ENCODE results near the gene HSPA12B. TPM values are rescaled to one million over a fixed set of nuclear protein-coding genes. Genes with fewer than 3 reads are reported as not detected.

HSPA12B gene
- total RNA-seq, 2 donors from 2014 or later: 1.5 to 1.7 TPM

GRCh38 chr20:3693376-3693775 lies 39.1 kb upstream of the HSPA12B start:
- Histone ChIP-seq H3K4me1 (no peaks in the 10 kb centered on the region), H3K27ac (no peak overlapping the region), H3K9me3 (no peaks in the 10 kb centered on the region), H3K4me3 (no peak overlapping the region), H3K27me3 (no peaks in the 10 kb centered on the region), H3K36me3 (no peaks in the 10 kb centered on the region), H3K9ac (ENCODE audit: low read depth in 2 of 2, low read length in 2 of 2) (no peak overlapping the region)
- DNase-seq: no peak
- intact Hi-C loops (cut with DNase I): no loop called here
- TF ChIP-seq, protein P1, sequence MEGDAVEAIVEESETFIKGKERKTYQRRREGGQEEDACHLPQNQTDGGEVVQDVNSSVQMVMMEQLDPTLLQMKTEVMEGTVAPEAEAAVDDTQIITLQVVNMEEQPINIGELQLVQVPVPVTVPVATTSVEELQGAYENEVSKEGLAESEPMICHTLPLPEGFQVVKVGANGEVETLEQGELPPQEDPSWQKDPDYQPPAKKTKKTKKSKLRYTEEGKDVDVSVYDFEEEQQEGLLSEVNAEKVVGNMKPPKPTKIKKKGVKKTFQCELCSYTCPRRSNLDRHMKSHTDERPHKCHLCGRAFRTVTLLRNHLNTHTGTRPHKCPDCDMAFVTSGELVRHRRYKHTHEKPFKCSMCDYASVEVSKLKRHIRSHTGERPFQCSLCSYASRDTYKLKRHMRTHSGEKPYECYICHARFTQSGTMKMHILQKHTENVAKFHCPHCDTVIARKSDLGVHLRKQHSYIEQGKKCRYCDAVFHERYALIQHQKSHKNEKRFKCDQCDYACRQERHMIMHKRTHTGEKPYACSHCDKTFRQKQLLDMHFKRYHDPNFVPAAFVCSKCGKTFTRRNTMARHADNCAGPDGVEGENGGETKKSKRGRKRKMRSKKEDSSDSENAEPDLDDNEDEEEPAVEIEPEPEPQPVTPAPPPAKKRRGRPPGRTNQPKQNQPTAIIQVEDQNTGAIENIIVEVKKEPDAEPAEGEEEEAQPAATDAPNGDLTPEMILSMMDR (IDR thresholded peaks at IDR 0.05): no peak

- TF ChIP-seq, protein P1 (IDR thresholded peaks at IDR 0.05): no peak
- no peak overlapping the region for H3K4me3 ChIP-seq
- no peak overlapping the region for H3K27ac ChIP-seq
- no peak overlapping the region for H3K9ac ChIP-seq (ENCODE audit: low read depth in 2 of 2, low read length in 2 of 2)
- no peaks in the 10 kb centered on the region for H3K27me3 ChIP-seq
- DNase-seq: no peak
- H3K4me1 ChIP-seq: no peaks in the 10 kb centered on the region
- no peaks in the 10 kb centered on the region for H3K36me3 ChIP-seq
- intact Hi-C loops (cut with DNase I): no loop called here
- H3K9me3 ChIP-seq: no peaks in the 10 kb centered on the region
Measured at GRCh38 chr20:3694864-3695263, 37.6 kb upstream of the HSPA12B start.

DNA sequence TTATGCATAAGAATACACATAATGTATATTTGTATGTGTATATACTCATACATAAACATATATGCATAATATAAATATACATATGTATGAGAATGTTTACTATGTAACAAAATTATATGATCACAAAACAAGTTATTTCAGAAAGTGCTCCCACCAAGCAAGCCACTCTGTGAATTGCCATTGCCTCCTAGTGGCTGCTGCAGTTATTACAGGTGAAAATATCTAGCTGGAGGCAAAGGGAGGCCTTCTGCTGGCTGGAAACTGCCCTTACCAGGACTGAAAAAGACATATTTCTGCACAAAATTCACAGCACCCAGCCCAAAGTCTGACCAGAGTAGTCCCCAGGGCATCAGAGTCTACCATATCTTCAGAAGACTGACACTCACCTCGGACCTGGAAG lies 36.3 kb upstream of the HSPA12B start:
- TF ChIP-seq, protein P1 (IDR thresholded peaks at IDR 0.05): no peak
- no peak overlapping the region for H3K4me3 ChIP-seq
- no peak overlapping the region for H3K27ac ChIP-seq
- H3K36me3 ChIP-seq: no peaks in the 10 kb centered on the region
- intact Hi-C loops (cut with DNase I): no loop called here
- H3K9ac ChIP-seq (ENCODE audit: low read depth in 2 of 2, low read length in 2 of 2): no peak overlapping the region
- H3K4me1 ChIP-seq: no peaks in the 10 kb centered on the region
- no peak for DNase-seq
- H3K27me3 ChIP-seq: no peaks in the 10 kb centered on the region
- H3K9me3 ChIP-seq: no peaks in the 10 kb centered on the region

DNA sequence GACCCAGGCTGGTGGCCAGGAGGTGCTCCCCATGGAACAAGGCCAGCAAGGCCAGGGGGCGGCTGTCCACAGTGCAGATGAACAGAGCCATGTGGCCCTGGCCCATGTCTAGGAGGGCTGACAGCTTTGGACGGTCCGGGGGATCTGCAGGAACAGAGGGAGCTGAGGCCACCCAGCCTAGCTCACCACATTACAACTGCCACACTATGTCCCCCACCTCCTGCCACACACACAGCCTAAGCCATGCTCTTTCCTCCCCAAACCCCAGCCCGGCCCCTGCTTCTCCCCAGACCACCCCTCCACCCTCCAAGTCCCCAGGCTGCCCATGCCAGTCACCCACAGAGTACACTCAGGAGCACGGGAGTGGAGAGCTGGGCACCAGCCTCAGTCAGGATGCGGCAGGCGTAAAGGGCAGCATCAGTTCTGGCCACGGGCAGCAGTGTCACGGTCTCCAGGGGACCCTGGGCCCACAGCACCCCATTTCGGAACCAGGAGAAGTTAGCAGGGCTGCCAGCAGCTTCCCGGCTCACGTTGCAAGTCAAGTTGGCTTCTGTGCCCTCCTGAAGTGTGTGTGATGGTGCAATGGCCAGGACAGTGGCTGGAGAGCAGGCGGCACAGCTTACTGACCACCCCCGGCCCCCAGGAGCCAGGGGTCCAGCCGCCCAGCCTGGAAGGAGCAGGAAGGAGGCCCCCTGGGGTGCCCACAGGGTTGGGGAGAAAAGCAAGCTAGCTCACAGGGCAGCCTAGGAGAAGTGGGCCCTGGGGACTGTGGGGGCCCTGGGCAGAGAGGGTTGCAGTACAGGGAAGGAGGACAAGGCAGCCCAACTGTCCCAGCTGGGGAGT lies 35.5 kb upstream of the HSPA12B start:
- H3K27ac ChIP-seq: no peak overlapping the region
- H3K9ac ChIP-seq (ENCODE audit: low read depth in 2 of 2, low read length in 2 of 2): no peak overlapping the region
- no peak for DNase-seq
- no peaks in the 10 kb centered on the region for H3K9me3 ChIP-seq
- no peaks in the 10 kb centered on the region for H3K4me1 ChIP-seq
- H3K27me3 ChIP-seq: no peaks in the 10 kb centered on the region
- H3K36me3 ChIP-seq: no peaks in the 10 kb centered on the region
- intact Hi-C loops (cut with DNase I): no loop called here
- TF ChIP-seq, protein P1 (IDR thresholded peaks at IDR 0.05): no peak
- no peak overlapping the region for H3K4me3 ChIP-seq

- Histone ChIP-seq H3K4me1 (no peaks in the 10 kb centered on the region), H3K9ac (ENCODE audit: low read depth in 2 of 2, low read length in 2 of 2) (no peak overlapping the region), H3K9me3 (no peaks in the 10 kb centered on the region), H3K36me3 (no peaks in the 10 kb centered on the region), H3K27ac (no peak overlapping the region), H3K4me3 (no peak overlapping the region), H3K27me3 (no peaks in the 10 kb centered on the region)
- TF ChIP-seq, protein P1 (IDR thresholded peaks at IDR 0.05): no peak
- no peak for DNase-seq
- intact Hi-C loops (cut with DNase I): no loop called here
Measured at GRCh38 chr20:3697588-3698305, 34.7 kb upstream of the HSPA12B start.
